NCI-H2227 (cell line): ENCODE results near the gene LYZ.
"Not testable (repeated sequence)": the region's sequence is repeated elsewhere in the genome, so short reads cannot be mapped to it uniquely, and the experiment has no call there.

ENCODE experiments used
- DNase-seq: peaks from one replicate; lab custom pipeline; 2025; ENCODE audit not compliant: unreplicated experiment; lab: John Stamatoyannopoulos, UW

LYZ gene

GRCh38 chr12:69348162-69348938, at the start of gene LYZ:
Gene LYZ, plus strand, starts transcription at chr12:69348381. Its CDS starts 28 bp downstream, at chr12:69348409.
- no peak for DNase-seq

- DNase-seq = no peak
Measured at GRCh38 chr12:69298947-69299346, 49.2 kb upstream of the LYZ start.

GRCh38 chr12:69304284-69304683, 43.9 kb upstream of the LYZ start:
- no peak for DNase-seq

- no peak for DNase-seq
Measured at GRCh38 chr12:69309461-69309860, 38.7 kb upstream of the LYZ start.

- DNase-seq = no peak
Measured at GRCh38 chr12:69313209-69313608, 35.0 kb upstream of the LYZ start.

DNA sequence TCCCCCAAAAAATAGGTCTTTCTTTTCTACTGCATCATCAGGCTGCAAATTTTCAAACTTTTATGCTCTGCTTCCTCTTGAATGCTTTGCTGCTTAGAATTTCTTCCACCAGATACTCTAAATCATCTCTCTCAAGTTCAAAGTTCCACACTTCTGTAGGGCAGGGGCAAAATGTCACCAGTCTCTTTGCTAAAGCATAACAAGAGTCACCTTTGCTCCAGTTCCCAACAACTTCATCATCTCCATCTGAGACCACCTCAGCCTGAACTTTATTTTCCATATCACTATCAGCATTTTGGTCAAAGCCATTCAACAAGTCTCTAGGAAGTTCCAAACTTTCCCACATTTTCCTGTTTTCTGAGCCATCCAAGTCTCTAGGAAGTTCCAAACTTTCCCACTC, 31.4 kb upstream of the LYZ start:
- not testable (repeated sequence) for DNase-seq

- not testable (repeated sequence) for DNase-seq
Measured at GRCh38 chr12:69317233-69317632, 30.9 kb upstream of the LYZ start.

DNA sequence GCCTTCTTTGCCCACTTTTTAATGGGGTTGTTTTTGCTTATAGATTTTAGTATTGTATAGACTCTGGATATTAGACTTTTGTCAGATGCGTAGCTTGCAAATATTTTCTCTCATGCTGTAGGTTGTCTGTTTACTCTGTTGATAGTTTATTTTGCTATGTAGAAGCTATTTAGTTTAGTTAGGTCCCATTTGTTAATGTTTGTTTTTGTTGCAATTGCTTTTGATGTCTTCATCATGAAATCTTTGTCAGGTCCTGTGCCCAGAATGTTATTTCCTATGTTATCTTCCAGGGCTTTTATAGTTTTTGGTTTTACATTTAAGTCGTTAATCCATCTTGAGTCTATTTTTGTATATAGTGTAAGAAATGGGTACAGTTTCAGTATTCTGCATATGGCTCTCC, 30.0 kb upstream of the LYZ start:
- DNase-seq = no peak

- no peak for DNase-seq
Measured at GRCh38 chr12:69321351-69321750, 26.8 kb upstream of the LYZ start.

- no peak for DNase-seq
Measured at GRCh38 chr12:69324797-69325466, 23.2 kb upstream of the LYZ start.

GRCh38 chr12:69328426-69328825, 19.8 kb upstream of the LYZ start:
- DNase-seq = no peak

DNA sequence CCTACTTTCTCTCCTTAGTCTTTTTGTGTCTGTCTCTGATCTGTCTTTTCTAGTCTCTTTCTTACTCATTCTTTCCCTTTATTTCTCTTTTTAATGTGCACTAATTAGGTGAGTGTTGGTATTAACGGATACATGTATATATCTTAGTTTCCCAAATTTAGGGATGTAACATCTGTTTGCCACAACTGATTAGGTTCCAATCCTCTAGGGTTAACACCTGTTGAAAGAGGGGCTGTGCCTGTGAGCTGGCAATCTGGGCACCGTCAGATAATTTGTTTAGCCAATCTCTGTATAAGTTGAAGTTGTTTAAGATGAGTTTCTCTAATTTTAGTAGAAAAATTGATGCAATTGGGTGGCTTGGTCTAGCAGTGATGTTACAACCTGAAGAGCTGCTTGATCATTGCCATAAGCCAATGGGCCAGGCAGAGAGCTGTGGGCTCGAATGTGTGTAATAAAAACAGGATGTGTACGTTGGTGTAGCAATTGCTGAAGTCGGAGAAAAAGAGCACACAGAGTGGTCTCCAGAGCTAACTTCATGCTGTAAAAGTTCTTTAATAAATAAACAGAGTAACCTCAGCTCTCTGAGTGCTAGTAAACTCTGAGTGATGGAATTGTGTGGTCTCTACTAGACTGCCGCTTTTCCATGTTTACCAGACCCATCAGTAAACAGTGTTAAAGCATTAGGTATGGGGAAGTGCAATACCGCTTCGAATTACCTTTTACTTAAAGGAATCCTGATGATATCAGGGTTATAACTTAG, 18.3 kb upstream of the LYZ start:
- no peak for DNase-seq

DNA sequence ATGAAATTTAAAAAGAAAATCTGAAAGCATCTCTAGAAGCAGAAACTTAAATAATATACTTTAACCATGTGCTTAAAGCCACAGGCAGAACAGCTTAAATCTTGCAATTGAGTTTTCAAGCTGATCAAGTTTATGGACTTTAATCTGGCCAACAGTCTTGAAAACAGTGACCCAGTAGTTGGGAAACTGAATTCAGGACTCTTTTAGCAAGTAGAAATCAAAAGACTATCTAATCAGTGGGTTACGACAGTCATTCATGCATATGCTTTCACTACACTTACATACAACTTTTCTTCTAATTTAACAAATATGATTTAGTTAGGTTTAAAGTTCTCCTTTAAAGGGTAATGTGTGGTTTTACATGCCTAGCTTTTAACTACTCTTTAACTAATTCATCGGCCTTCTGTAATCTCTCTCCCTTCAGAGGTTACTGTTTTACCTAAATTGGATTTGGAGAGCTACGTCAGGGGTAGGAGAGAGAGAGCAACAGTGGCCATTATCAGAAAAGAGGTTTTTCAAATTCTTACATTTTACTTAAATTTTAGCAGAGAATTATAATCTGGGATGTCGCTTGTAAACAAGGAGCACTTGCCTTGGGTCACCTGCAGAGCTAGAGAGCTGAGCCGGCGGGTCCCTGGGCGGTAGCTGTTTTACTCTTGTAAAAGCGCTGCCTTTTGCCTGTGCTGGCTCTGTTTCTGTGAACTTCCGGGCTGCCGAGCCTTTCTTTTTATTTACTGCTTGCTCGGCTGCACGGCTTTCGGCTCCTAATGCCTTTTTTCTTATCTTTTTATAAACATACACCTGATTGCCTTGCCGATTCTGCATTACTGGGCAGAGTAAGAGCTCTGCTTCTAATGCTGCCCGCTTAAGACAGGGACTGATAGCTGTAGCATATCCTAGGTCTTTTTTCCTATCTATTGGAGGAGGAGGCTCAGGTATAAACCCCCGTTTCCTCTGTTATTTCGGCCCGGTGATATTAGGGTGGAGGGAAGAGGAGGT, 17.4 kb upstream of the LYZ start:
- peak; percentile 24 for DNase-seq

GRCh38 chr12:69331519-69331908, 16.7 kb upstream of the LYZ start:
- DNase-seq = no peak

- DNase-seq = no peak
Measured at GRCh38 chr12:69331909-69332684, 16.1 kb upstream of the LYZ start.

DNA sequence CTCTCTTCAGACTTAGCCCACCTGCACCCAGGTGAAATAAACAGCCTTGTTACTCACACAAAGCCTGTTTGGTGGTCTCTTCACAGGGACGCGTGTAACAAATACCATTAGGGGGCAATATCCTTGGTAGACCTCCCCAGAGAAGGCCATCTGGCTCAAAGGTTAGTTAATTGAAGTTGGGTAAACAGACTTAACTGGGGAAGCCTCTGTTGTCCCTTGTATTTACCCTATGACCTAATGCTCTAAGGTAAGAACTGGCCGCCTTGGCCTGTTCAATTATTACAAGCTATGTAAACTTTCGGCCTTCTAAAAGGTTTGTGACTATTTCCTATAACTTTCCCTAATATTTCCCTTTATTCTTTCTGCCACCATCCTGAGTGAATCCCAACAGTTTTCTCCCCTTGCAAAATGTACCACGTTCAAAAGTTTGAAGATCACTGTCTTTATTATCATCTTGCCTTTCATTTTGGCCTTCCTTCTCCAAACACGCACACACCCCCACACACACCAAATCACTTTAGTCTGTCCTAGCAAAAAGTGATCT, 15.3 kb upstream of the LYZ start:
- DNase-seq = no peak

DNA sequence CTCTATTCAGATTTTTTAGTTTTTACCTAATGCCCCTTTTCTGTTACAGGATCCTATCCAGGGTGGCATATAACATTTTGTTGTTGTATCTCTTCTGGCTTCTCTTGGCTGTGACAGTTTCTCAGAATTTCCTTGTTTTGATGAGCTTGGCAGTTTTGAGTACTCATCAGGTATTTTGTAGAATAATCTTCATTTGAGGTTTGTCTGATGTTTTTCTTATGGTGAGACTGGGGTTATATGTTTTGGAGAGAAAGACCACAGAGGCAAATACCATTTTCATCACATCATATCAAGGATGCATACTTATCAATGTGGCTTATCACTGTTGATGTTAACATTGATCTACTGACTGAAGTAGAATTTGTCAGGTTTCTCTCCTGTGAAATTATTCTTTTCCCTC, 14.0 kb upstream of the LYZ start:
- DNase-seq = no peak

- DNase-seq = no peak
Measured at GRCh38 chr12:69337311-69338090, 10.7 kb upstream of the LYZ start.
